Pancreas (tissue), 10 donors: ENCODE results near the gene LDAF1. TPM values are rescaled to one million over a fixed set of nuclear protein-coding genes. Genes with fewer than 3 reads are reported as not detected.
"Not testable (repeated sequence)": the region's sequence is repeated elsewhere in the genome, so short reads cannot be mapped to it uniquely, and the experiment has no call there.

Experiments
- ATAC-seq, 4 donors: fragments of 200-7000 bp; cut with Tn5 transposase; one replicate each; pipeline versions ENCODE4 v1.8.0 to v1.9.1; 2020; ENCODE audit warnings: mild to moderate bottlenecking in 4 of 4, moderate library complexity in 4 of 4
- DNase-seq, 6 donors: peaks; one replicate each; pipeline ENCODE4 v3.0.0-alpha.2; 2020
- FAIRE-seq: peaks from 2 replicates; lab custom pipeline; 2012; peaks lifted over from hg19 to GRCh38; lab: Jason Lieb, UNC
- H3K27ac ChIP-seq, 4 donors: fragments of 200-600 bp; sonication (generic); 1 replicate in 3 of 4; 2 replicates in 1 of 4; pipeline versions ENCODE4 v1.5.0 to v1.8.0; 2020
- H3K27me3 ChIP-seq, 4 donors: fragments of 200-600 bp; one replicate each; pipeline ENCODE4 v1.8.0; 2021
- H3K36me3 ChIP-seq, 3 donors: fragments of 200-600 bp; sonication (generic) in 1 of 3; one replicate each; pipeline versions ENCODE4 v1.5.0 to v1.8.0; 2020 to 2021
- H3K4me1 ChIP-seq, 3 donors: fragments of 200-600 bp; one replicate each; pipeline ENCODE4 v1.8.0; 2021
- H3K4me3 ChIP-seq, 4 donors: fragments of 200-600 bp; sonication (generic) in 2 of 4; one replicate each; pipeline versions ENCODE4 v1.5.0 to v1.8.0; 2020 to 2021
- H3K9me3 ChIP-seq, 4 donors: fragments of 200-600 bp; one replicate each; pipeline ENCODE4 v1.8.0; 2021
- CTCF ChIP-seq, 4 donors: fragments of 200-600 bp; sonication (generic) in 3 of 4; IDR thresholded peaks; one replicate each; pipeline versions ENCODE4 v1.5.0 to v1.8.0; 2021; ENCODE audit warnings: antibody characterized with exemption in 4 of 4
- WGBS, 2 donors: extraction: QIAGEN DNeasy Blood & Tissue Kit; methylation state at CpG; one replicate each; pipeline ENCODE4 v1.1.7; 2013; 5-methylcytosine and 5-hydroxymethylcytosine counted together
- intact Hi-C, 3 donors: fragments of 100-400 bp; cut with DNase I; formaldehyde crosslinking; loops; one replicate each; pipeline versions ENCODE4 v1.11.1 to v1.14.2; 2022
- polyA plus RNA-seq, 2 donors: library from polyadenylated mRNA; stranded (reverse); fragments of 200-250 nt; gene quantifications; one replicate each; pipeline ENCODE4 v1.2.3, GENCODE V29; 2013
- total RNA-seq, 6 donors: library from RNA; stranded (reverse); fragmentation: NEBNext Ultra II Directional in 4 of 6; extraction: Animal tissue kit (Norgen Biotek cat#: 25700) in 4 of 6; gene quantifications; one replicate each; pipeline versions ENCODE4 v1.2.1 to v1.2.4, GENCODE V29; 2021 to 2023
- donor health status: healthy with polysubstance abuse.
- donor health status: DM: no; HTN: no; CAD: no; lungs with moderate emphysema.
- donor health status: DM: no; HTN: no; CAD: no.
- donor health status: control.
- donor health status: control.
- donor health status: Bipolar disorder and iron deficiency.
- donor health status: DM: yes; HTN: yes; CAD: no.
- donor health status: DM: no; HTN: no; CAD: no.
- donor health status: DM: no; HTN: no; CAD: no.
- donor health status: DM: yes; HTN: yes; CAD: no.

The LDAF1 gene
- total and polyA plus RNA-seq, 8 donors: 5.1 to 21.9 (median 12.0) TPM

GRCh38 chr16:21192991-21193390 lies 34.5 kb downstream of the LDAF1 start:
- Histone ChIP-seq H3K36me3 (no peaks in the 10 kb centered on the region), H3K4me1 (no peaks in the 10 kb centered on the region), H3K27me3 (no peaks in the 10 kb centered on the region), H3K9me3 (no peaks in the 10 kb centered on the region), H3K27ac (no peak overlapping the region), H3K4me3 (no peak overlapping the region)
- intact Hi-C loops: loop anchor here in 1 of 3 donors (10.0 kb wide), 1 partner anchor 102 kb away; no protein-coding TSS in a partner anchor
- FAIRE-seq (no peak), ATAC-seq (no peak), DNase-seq (no peak)
- no peak for TF ChIP-seq CTCF (IDR thresholded peaks at IDR 0.05)
- WGBS, 2 donors: 71 to 79% methylated on average over 1 of the region's 1 CpG

- H3K4me3 ChIP-seq: no peak overlapping the region
- no peaks in the 10 kb centered on the region for H3K27me3 ChIP-seq
- intact Hi-C loops: loop anchor here in 1 of 3 donors (10.0 kb wide), 1 partner anchor 100 kb away; no protein-coding TSS in a partner anchor
- no peaks in the 10 kb centered on the region for H3K4me1 ChIP-seq
- no peaks in the 10 kb centered on the region for H3K9me3 ChIP-seq
- no peak for FAIRE-seq
- no peak for TF ChIP-seq CTCF (IDR thresholded peaks at IDR 0.05)
- ATAC-seq: no peak
- 35 to 49% methylated on average over 6 of the region's 6 CpGs for WGBS, 2 donors
- H3K36me3 ChIP-seq: no peaks in the 10 kb centered on the region
- no peak for DNase-seq
- H3K27ac ChIP-seq: no peak overlapping the region
These were observed 36.4 kb downstream of the LDAF1 start for GRCh38 chr16:21194771-21195301.

GRCh38 chr16:21195330-21195729 lies 36.9 kb downstream of the LDAF1 start:
- not testable (repeated sequence) for DNase-seq, H3K4me3 ChIP-seq, FAIRE-seq, H3K4me1 ChIP-seq, H3K27me3 ChIP-seq, ATAC-seq, H3K9me3 ChIP-seq, H3K36me3 ChIP-seq, H3K27ac ChIP-seq
- WGBS, 2 donors: 80 to 84% methylated on average over 8 of the region's 8 CpGs
- intact Hi-C loops: loop anchor here in 1 of 3 donors (10.0 kb wide), 1 partner anchor 99 kb away; no protein-coding TSS in a partner anchor

GRCh38 chr16:21197112-21197511 lies 38.6 kb downstream of the LDAF1 start:
- 69 to 73% methylated on average over 1 of the region's 1 CpG for WGBS, 2 donors
- ATAC-seq: no peak

GRCh38 chr16:21197621-21198020 lies 39.1 kb downstream of the LDAF1 start:
- DNase-seq (no peak), FAIRE-seq (no peak), ATAC-seq (no peak)
- Histone ChIP-seq H3K9me3 (no peaks in the 10 kb centered on the region), H3K27ac (no peak overlapping the region), H3K36me3 (no peaks in the 10 kb centered on the region), H3K27me3 (no peaks in the 10 kb centered on the region), H3K4me3 (no peak overlapping the region), H3K4me1 (no peaks in the 10 kb centered on the region)
- no peak for TF ChIP-seq CTCF (IDR thresholded peaks at IDR 0.05)
- 70 to 81% methylated on average over 3 of the region's 3 CpGs for WGBS, 2 donors
- intact Hi-C loops: loop anchor here in 1 of 3 donors (10.0 kb wide), 1 partner anchor 97 kb away; no protein-coding TSS in a partner anchor

More at GRCh38 chr16:21197112-21197511, 38.6 kb downstream of the LDAF1 start:
- no peak for TF ChIP-seq CTCF (IDR thresholded peaks at IDR 0.05)
- intact Hi-C loops: loop anchor here in 1 of 3 donors (10.0 kb wide), 1 partner anchor 98 kb away; no protein-coding TSS in a partner anchor
- DNase-seq (no peak), FAIRE-seq (no peak)
- Histone ChIP-seq H3K27me3 (no peaks in the 10 kb centered on the region), H3K27ac (no peak overlapping the region), H3K4me1 (no peaks in the 10 kb centered on the region), H3K9me3 (no peaks in the 10 kb centered on the region), H3K4me3 (no peak overlapping the region), H3K36me3 (no peaks in the 10 kb centered on the region)
